Neuronal stem cell (in vitro differentiated cells): ENCODE results near the gene HJV.

Experiments
- DNase-seq: peaks from one replicate; pipeline ENCODE4 v3.0.0-alpha.2; 2013; ENCODE audit warnings: low spot score
- H2AFZ ChIP-seq: one replicate; pipeline ENCODE4 v1.6.1; 2013; ENCODE audit warnings: mild to moderate bottlenecking, low read length, inconsistent platforms
- H2AK5ac ChIP-seq: 2 replicates; pipeline ENCODE4 v1.6.1; 2013; ENCODE audit warnings: low read depth, mild to moderate bottlenecking, inconsistent platforms, low read length, moderate library complexity, mixed read lengths
- H2BK120ac ChIP-seq: 2 replicates; pipeline ENCODE4 v1.6.1; 2013; ENCODE audit warnings: low read depth, mild to moderate bottlenecking, inconsistent platforms, low read length, moderate library complexity, mixed read lengths
- H2BK12ac ChIP-seq: one replicate; pipeline ENCODE4 v1.6.1; 2013; ENCODE audit warnings: low read length, inconsistent platforms
- H2BK15ac ChIP-seq: 2 replicates; pipeline ENCODE4 v1.6.1; 2013; ENCODE audit warnings: mild to moderate bottlenecking, low read length, inconsistent platforms, mixed read lengths
- H2BK5ac ChIP-seq: one replicate; pipeline ENCODE4 v1.6.1; 2013; ENCODE audit warnings: inconsistent platforms, mild to moderate bottlenecking, low read length, moderate library complexity
- H3K14ac ChIP-seq: one replicate; pipeline ENCODE4 v1.6.1; 2013; ENCODE audit warnings: low read length, inconsistent platforms
- H3K18ac ChIP-seq: 2 replicates; pipeline ENCODE4 v1.6.1; 2013; ENCODE audit warnings: low read length, inconsistent platforms
- H3K23ac ChIP-seq: 2 replicates; pipeline ENCODE4 v1.6.1; 2013; ENCODE audit warnings: low read depth, mild to moderate bottlenecking, mixed read lengths, low read length, inconsistent platforms; ENCODE audit not compliant: poor library complexity
- H3K27ac ChIP-seq: replicated peaks from 3 replicates; pipeline ENCODE4 v1.5.1; 2013; ENCODE audit warnings: low read length, inconsistent platforms
- H3K27me3 ChIP-seq, 3 experiments: 2 replicates each; pipeline ENCODE4 v1.6.1; 2013; ENCODE audit warnings: low read length in 3 of 3, mild to moderate bottlenecking in 2 of 3, inconsistent platforms in 1 of 3, low read depth in 1 of 3, mixed read lengths in 1 of 3, moderate library complexity in 1 of 3; ENCODE audit not compliant: control insufficient read depth in 3 of 3, insufficient read depth in 3 of 3
- H3K36me3 ChIP-seq, 2 donors: replicated peaks in 1 of 2; 2 replicates each; pipeline ENCODE4 v1.6.1; 2013; ENCODE audit warnings: low read length in 2 of 2; ENCODE audit not compliant: control insufficient read depth in 2 of 2, insufficient read depth in 2 of 2
- H3K4ac ChIP-seq: 2 replicates; pipeline ENCODE4 v1.6.1; 2013; ENCODE audit warnings: inconsistent platforms, mild to moderate bottlenecking, low read length, moderate library complexity
- H3K4me1 ChIP-seq, 2 donors: 1 replicate in 1 of 2; 2 replicates in 1 of 2; pipeline ENCODE4 v1.6.1; 2013; ENCODE audit warnings: low read length in 2 of 2, low read depth in 1 of 2; ENCODE audit not compliant: control insufficient read depth in 2 of 2, insufficient read depth in 1 of 2
- H3K4me2 ChIP-seq: one replicate; pipeline ENCODE4 v1.6.1; 2013; ENCODE audit warnings: mild to moderate bottlenecking, low read length, inconsistent platforms; ENCODE audit not compliant: insufficient read depth, poor library complexity, severe bottlenecking
- H3K4me3 ChIP-seq, 2 donors: 2 replicates each; pipeline ENCODE4 v1.5.1; 2013; ENCODE audit warnings: low read length in 2 of 2, mild to moderate bottlenecking in 2 of 2, inconsistent platforms in 1 of 2, moderate library complexity in 1 of 2
- H3K79me1 ChIP-seq: one replicate; pipeline ENCODE4 v1.6.1; 2013; ENCODE audit warnings: low read depth, mild to moderate bottlenecking, inconsistent platforms, low read length, moderate library complexity
- H3K9ac ChIP-seq: one replicate; pipeline ENCODE4 v1.6.1; 2013; ENCODE audit warnings: mild to moderate bottlenecking, low read depth, low read length, inconsistent platforms; ENCODE audit not compliant: poor library complexity
- H3K9me3 ChIP-seq, 2 donors: replicated peaks in 1 of 2; 2 replicates each; pipeline versions ENCODE3 to v1.6.1; 2013; ENCODE audit warnings: low read length in 2 of 2, mild to moderate bottlenecking in 2 of 2, inconsistent platforms in 1 of 2, low read depth in 1 of 2, mixed read lengths in 1 of 2, moderate library complexity in 1 of 2; ENCODE audit not compliant: control insufficient read depth in 2 of 2, insufficient read depth in 1 of 2
- H4K8ac ChIP-seq: one replicate; pipeline ENCODE4 v1.6.1; 2013; ENCODE audit warnings: low read depth, mild to moderate bottlenecking, inconsistent platforms, low read length, moderate library complexity
- H4K91ac ChIP-seq: one replicate; pipeline ENCODE4 v1.6.1; 2013; ENCODE audit warnings: low read length, low read depth, mild to moderate bottlenecking, inconsistent platforms; ENCODE audit not compliant: poor library complexity
- WGBS, 2 donors: extraction: QIAGEN DNeasy Blood & Tissue Kit; methylation state at CpG; one replicate each; pipeline ENCODE4 v1.1.7; 2013; ENCODE audit warnings: missing lambda C conversion rate in 2 of 2, mixed read lengths in 1 of 2; ENCODE audit not compliant: insufficient read length in 2 of 2, insufficient replicate concordance in 1 of 2; ENCODE audit errors: extremely low coverage in 2 of 2; 5-methylcytosine and 5-hydroxymethylcytosine counted together

The HJV gene

DNA sequence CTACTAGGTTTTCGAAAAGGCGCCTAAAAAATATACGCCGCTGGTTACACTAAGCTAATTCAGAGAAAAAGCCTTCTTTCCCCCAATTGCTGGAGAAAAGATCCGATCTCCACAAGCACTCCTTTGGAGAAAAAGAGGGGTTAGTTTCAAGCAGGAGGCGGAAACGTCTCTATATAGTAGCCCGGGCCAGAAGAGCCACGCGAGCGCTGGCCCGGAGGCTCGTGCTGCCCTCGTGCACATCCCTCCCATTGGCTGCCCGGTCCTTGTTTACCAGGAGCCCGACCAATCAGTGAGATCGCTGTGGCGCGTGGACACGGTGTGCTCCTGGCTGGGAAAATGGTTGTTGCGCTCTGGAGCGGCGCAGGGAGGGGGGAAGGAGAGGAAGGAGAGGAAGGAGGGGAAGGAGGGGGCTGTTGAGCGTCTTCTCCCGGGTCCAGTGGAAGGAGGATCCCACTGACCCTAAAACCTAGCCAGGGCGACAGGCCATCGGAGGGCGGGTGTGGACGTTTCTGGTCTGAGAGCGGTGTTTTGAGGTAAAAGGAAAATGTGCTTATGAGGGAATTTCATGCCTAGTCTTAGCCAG lies 25.0 kb downstream of the HJV start, which contains the start of gene TXNIP:
TXNIP (minus strand) TSS at position 147 of the 583 bp plus-strand sequence. CDS start 313 bp downstream, outside the sequence.
- Histone ChIP-seq H3K4me1 (peaks cover 12 to 27% of the 10 kb centered on the region in 2 donors), H3K27ac (peak within 1 kb of the TSS; percentile 8), H4K91ac (no peak within 1 kb of the TSS)

DNA sequence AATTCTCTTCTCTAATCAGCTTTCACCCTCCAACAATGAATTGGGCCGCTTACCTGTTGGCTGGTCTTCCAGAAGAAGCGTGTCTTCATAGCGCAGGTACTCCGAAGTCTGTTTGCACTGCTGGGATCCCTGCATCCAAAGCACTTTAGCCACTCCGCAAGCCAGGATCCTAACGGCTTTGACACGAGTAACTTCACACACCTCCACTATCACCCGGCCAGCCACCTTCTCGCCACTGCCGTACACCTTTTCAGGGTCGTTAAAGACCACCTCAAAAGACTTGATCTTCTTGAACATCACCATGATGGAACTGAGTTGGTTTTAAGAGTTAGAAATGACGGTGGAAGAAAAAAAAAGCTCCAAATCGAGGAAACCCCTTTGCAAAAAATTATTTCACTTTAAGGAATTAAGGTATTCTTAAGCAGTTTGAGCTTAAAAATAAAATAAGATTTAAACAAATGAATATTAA lies 25.5 kb downstream of the HJV start:
- no peak overlapping the region for H3K4ac ChIP-seq
- no peak for DNase-seq
- no CpG with 5 or more reads among the region's 13 CpGs for WGBS, 2 donors

More for the DNA sequence above, 25.0 kb downstream of the HJV start, which contains the start of gene TXNIP:
- Histone ChIP-seq H2BK120ac (no peak within 1 kb of the TSS), H3K4ac (no peak within 1 kb of the TSS), H2AFZ (peak within 1 kb of the TSS; percentile 10), H2AK5ac (no peak within 1 kb of the TSS), H3K9ac (peak within 1 kb of the TSS; percentile 79), H4K8ac (no peak within 1 kb of the TSS), H3K36me3 (peaks cover 17 to 41% of the 10 kb centered on the region in 2 donors), H2BK12ac (no peak within 1 kb of the TSS), H3K27me3 (no peaks in the 10 kb centered on the region), H3K9me3 (peaks cover 0 to 9% of the 10 kb centered on the region in 2 donors), H3K4me3 (peak within 1 kb of the TSS; percentile 82 to 91), H3K18ac (peak within 1 kb of the TSS; percentile 65), H2BK15ac (no peak within 1 kb of the TSS), H3K4me2 (peak within 1 kb of the TSS; percentile 35), H3K79me1 (no peaks in the 10 kb centered on the region), H2BK5ac (no peak within 1 kb of the TSS), H3K23ac (no peak within 1 kb of the TSS), H3K14ac (no peak within 1 kb of the TSS)
- WGBS, 2 donors, result no CpG with 5 or more reads among the region's 30 CpGs
- peak; percentile 92 for DNase-seq

DNA sequence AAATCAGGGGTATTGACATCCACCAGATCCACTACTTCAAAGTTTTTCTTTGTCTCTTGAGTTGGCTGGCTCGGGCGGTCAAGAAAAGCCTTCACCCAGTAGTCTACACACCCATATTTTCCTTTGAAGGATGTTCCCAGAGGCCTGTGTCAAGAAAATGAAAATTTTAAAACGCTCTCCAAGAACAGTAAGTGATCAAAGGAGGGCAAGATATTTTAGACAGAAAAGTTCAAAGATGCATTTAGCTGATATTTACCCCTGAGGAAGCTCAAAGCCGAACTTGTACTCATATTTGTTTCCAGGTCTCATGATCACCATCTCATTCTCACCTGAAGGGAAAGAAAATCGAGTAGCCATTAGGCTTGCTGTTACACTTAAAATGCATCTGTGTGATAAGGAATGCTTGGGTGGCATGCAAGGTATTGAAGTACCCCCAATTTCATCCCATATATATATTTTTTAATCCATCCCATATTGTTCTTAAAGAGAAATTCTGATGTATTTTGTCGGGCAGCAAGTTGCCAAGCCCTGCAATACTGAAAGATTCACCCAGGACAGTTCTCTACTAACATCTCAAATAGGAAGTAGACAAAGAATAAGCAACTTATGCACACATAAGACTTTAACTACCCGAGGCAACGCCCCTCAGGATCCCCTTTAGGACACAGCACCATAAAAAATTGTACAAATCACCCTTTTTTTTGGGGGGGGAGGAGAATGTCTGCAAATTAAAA lies 26.2 kb downstream of the HJV start:
- Histone ChIP-seq H2AK5ac (no peak overlapping the region), H3K4me2 (peak overlapping the region; percentile 27), H3K18ac (no peak overlapping the region), H3K4ac (no peak overlapping the region), H2BK120ac (no peak overlapping the region), H2BK15ac (no peak overlapping the region), H4K91ac (no peak overlapping the region), H3K23ac (no peak overlapping the region), H2AFZ (no peak overlapping the region), H2BK5ac (no peak overlapping the region), H3K79me1 (no peaks in the 10 kb centered on the region), H3K27ac (no peak overlapping the region), H3K4me3 (peak overlapping the region; percentile 82 to 91), H3K9me3 (peaks cover 0 to 9% of the 10 kb centered on the region in 2 donors), H3K9ac (no peak overlapping the region), H3K14ac (no peak overlapping the region), H3K36me3 (peaks cover 17 to 41% of the 10 kb centered on the region in 2 donors), H4K8ac (no peak overlapping the region), H3K27me3 (no peaks in the 10 kb centered on the region), H2BK12ac (no peak overlapping the region), H3K4me1 (peaks cover 12 to 27% of the 10 kb centered on the region in 2 donors)
- no peak for DNase-seq
- WGBS, 2 donors, result no CpG with 5 or more reads among the region's 8 CpGs

More for the DNA sequence above, 25.5 kb downstream of the HJV start:
- Histone ChIP-seq H3K27me3 (no peaks in the 10 kb centered on the region), H3K9me3 (peaks cover 0 to 9% of the 10 kb centered on the region in 2 donors), H3K4me2 (peak overlapping the region; percentile 27), H3K4me3 (peak overlapping the region; percentile 82 to 91), H3K14ac (no peak overlapping the region), H3K36me3 (peaks cover 17 to 41% of the 10 kb centered on the region in 2 donors), H3K27ac (no peak overlapping the region), H2BK12ac (no peak overlapping the region), H2BK120ac (no peak overlapping the region), H2AK5ac (no peak overlapping the region), H3K79me1 (no peaks in the 10 kb centered on the region), H3K4me1 (peaks cover 12 to 27% of the 10 kb centered on the region in 2 donors), H3K18ac (peak overlapping the region; percentile 53), H3K23ac (no peak overlapping the region), H2AFZ (no peak overlapping the region), H4K8ac (no peak overlapping the region), H2BK15ac (no peak overlapping the region), H4K91ac (no peak overlapping the region), H3K9ac (peak overlapping the region; percentile 79), H2BK5ac (no peak overlapping the region)
